ENCODE measurements around the gene RPL12.

DNA sequence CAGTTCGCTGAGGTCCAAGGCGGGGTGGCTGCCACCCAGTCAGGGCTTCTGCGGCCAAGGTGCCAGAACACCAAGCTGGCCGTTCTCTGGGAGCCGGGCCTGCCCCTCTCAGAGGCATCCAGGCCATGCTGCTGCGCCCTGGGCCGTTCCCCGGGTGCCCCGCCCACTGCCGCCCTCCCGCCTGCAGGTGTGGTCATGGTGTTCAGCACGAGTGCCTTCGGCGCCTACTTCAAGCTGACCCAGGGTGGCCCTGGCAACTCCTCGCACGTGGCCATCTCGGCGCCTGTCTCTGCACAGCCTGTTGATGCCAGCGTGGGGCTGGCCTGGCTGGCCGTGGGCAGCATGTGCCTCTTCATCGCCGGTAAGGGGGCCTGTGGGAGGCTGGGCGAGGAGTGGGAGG is 46.6 kb downstream of the RPL12 start:
- TF ChIP-seq CHD7 (IDR thresholded peaks at IDR 0.05; ENCODE audit: low read depth, low read length), result no peak
- no peak for TF ChIP-seq NR2C2 (CRISPR knock-in tag; IDR thresholded peaks at IDR 0.05)
- TF ChIP-seq NR2C2 (tag; IDR thresholded peaks at IDR 0.05), result no peak
- no peak for TF ChIP-seq HMBOX1 (IDR thresholded peaks at IDR 0.05)

Data from K562 (cell line).